Measurements from ENCODE around the gene PSMD4. TPM values are rescaled to one million over a fixed set of nuclear protein-coding genes. Genes with fewer than 3 reads are reported as not detected.
A peak's percentile ranks its signal among the peaks of the same experiment; 100 is the strongest.

PSMD4 gene
- polyA plus RNA-seq, 1 donor (not counting 4 experiments of a cell fraction or from before 2014, with no cell fraction given) = 219 TPM

GRCh38 chr1:151311589-151312331 is 57.2 kb downstream of the PSMD4 start:
- Histone ChIP-seq H4K20me1 (ENCODE audit: control insufficient read depth, extremely low read depth, insufficient read depth, low read length) (peaks cover 7% of the 10 kb centered on the region), H3K27ac (ENCODE audit: control insufficient read depth, insufficient read depth, low read length) (peak overlapping the region; percentile 96), H3K4me2 (ENCODE audit: control insufficient read depth, extremely low read depth, insufficient read depth, low read depth, low read length) (peak overlapping the region; percentile 59), H3K4me1 (ENCODE audit: control insufficient read depth, extremely low read depth, insufficient read depth, low read length) (peaks cover 23% of the 10 kb centered on the region), H3K9me1 (ENCODE audit: control insufficient read depth, extremely low read depth, insufficient read depth, low read length) (peaks cover 9% of the 10 kb centered on the region), H3K79me2 (ENCODE audit: control insufficient read depth, insufficient read depth, low read length) (peaks cover 11% of the 10 kb centered on the region), H2AFZ (ENCODE audit: control insufficient read depth, low read length) (no peak overlapping the region), H3K36me3 (ENCODE audit: control insufficient read depth in 2 of 2, extremely low read depth in 1 of 2, insufficient read depth in 2 of 2, low read length in 2 of 2) (peaks cover 36 to 69% of the 10 kb centered on the region in 2 experiments), H3K9me3 (ENCODE audit: control insufficient read depth, low read depth, low read length) (no peaks in the 10 kb centered on the region), H3K9ac (ENCODE audit: control insufficient read depth, extremely low read depth, insufficient read depth, low read length) (peak overlapping the region; percentile 66), H3K4me3 (ENCODE audit: control insufficient read depth in 2 of 3, extremely low read depth in 1 of 3, insufficient read depth in 2 of 3, low read depth in 1 of 3, low read length in 3 of 3) (peak overlapping the region in 1 of 3 experiments; percentile 25), H3K27me3 (ENCODE audit: control insufficient read depth, extremely low read depth, insufficient read depth, low read length) (no peaks in the 10 kb centered on the region)
- dilution Hi-C loops (cut with MboI; ENCODE audit: extremely low pct_ligation_motif_present, low sequenced_read_pairs) = no loop called here
- peak; percentile 98 for FAIRE-seq
- no peak for TF ChIP-seq CTCF (optimal IDR thresholded peaks at IDR 0.05 in 1 of 3, IDR thresholded peaks at IDR 0.05 in 1 of 3, conservative IDR thresholded peaks at IDR 0.05 in 1 of 3; ENCODE audit: extremely low read depth in 1 of 3, insufficient read depth in 2 of 3, low read length in 3 of 3)
- TF ChIP-seq EZH2 (IDR thresholded peaks at IDR 0.05; ENCODE audit: low read length) = no peak
- DNase-seq (ENCODE audit: low read depth, low spot score) = peak; percentile 97

- Histone ChIP-seq H3K4me1 (ENCODE audit: control insufficient read depth, extremely low read depth, insufficient read depth, low read length) (peaks cover 23% of the 10 kb centered on the region), H4K20me1 (ENCODE audit: control insufficient read depth, extremely low read depth, insufficient read depth, low read length) (peaks cover 7% of the 10 kb centered on the region), H3K9ac (ENCODE audit: control insufficient read depth, extremely low read depth, insufficient read depth, low read length) (peak overlapping the region; percentile 66), H3K27ac (ENCODE audit: control insufficient read depth, insufficient read depth, low read length) (peak overlapping the region; percentile 96), H3K4me3 (ENCODE audit: control insufficient read depth in 2 of 3, extremely low read depth in 1 of 3, insufficient read depth in 2 of 3, low read depth in 1 of 3, low read length in 3 of 3) (no peak overlapping the region), H2AFZ (ENCODE audit: control insufficient read depth, low read length) (no peak overlapping the region), H3K79me2 (ENCODE audit: control insufficient read depth, insufficient read depth, low read length) (peaks cover 11% of the 10 kb centered on the region), H3K27me3 (ENCODE audit: control insufficient read depth, extremely low read depth, insufficient read depth, low read length) (no peaks in the 10 kb centered on the region), H3K4me2 (ENCODE audit: control insufficient read depth, extremely low read depth, insufficient read depth, low read depth, low read length) (peak overlapping the region; percentile 59), H3K9me1 (ENCODE audit: control insufficient read depth, extremely low read depth, insufficient read depth, low read length) (peaks cover 7% of the 10 kb centered on the region), H3K9me3 (ENCODE audit: control insufficient read depth, low read depth, low read length) (no peaks in the 10 kb centered on the region), H3K36me3 (ENCODE audit: control insufficient read depth in 2 of 2, extremely low read depth in 1 of 2, insufficient read depth in 2 of 2, low read length in 2 of 2) (peaks cover 35 to 66% of the 10 kb centered on the region in 2 experiments)
- no peak for DNase-seq (ENCODE audit: low read depth, low spot score)
- FAIRE-seq = no peak
- dilution Hi-C loops (cut with MboI; ENCODE audit: extremely low pct_ligation_motif_present, low sequenced_read_pairs) = no loop called here
- TF ChIP-seq CTCF (optimal IDR thresholded peaks at IDR 0.05 in 1 of 3, IDR thresholded peaks at IDR 0.05 in 1 of 3, conservative IDR thresholded peaks at IDR 0.05 in 1 of 3; ENCODE audit: extremely low read depth in 1 of 3, insufficient read depth in 2 of 3, low read length in 3 of 3) (no peak), EZH2 (IDR thresholded peaks at IDR 0.05; ENCODE audit: low read length) (no peak)
Observed at GRCh38 chr1:151312411-151312810, 57.9 kb downstream of the PSMD4 start.
